ENCODE results near the gene ZKSCAN4.

The ZKSCAN4 gene

GRCh38 chr6:28206928-28207509 is 45.0 kb downstream of the ZKSCAN4 start:
- DNase-seq (ENCODE audit: extremely low spot score) = no peak
- ChIA-PET CTCF (no interaction called here), POLR2A (no interaction called here)
- TF ChIP-seq CTCF (IDR thresholded peaks at IDR 0.05; ENCODE audit: control extremely low read depth, extremely low read depth, low read depth, missing control alignments) = no peak

GRCh38 chr6:28206527-28206926 is 45.5 kb downstream of the ZKSCAN4 start:
- DNase-seq (ENCODE audit: extremely low spot score) = no peak
- ChIA-PET POLR2A (no interaction called here), CTCF (no interaction called here)
- TF ChIP-seq CTCF (IDR thresholded peaks at IDR 0.05; ENCODE audit: control extremely low read depth, extremely low read depth, low read depth, missing control alignments) = no peak

GRCh38 chr6:28205879-28206278 is 46.2 kb downstream of the ZKSCAN4 start:
- ChIA-PET CTCF (no interaction called here), POLR2A (no interaction called here)
- no peak for TF ChIP-seq CTCF (IDR thresholded peaks at IDR 0.05; ENCODE audit: control extremely low read depth, extremely low read depth, low read depth, missing control alignments)
- no peak for DNase-seq (ENCODE audit: extremely low spot score)

- no peak for TF ChIP-seq CTCF (IDR thresholded peaks at IDR 0.05; ENCODE audit: control extremely low read depth, extremely low read depth, low read depth, missing control alignments)
- ChIA-PET CTCF (no interaction called here), POLR2A (no interaction called here)
- DNase-seq (ENCODE audit: extremely low spot score) = no peak
Observed at GRCh38 chr6:28203201-28203600, 48.9 kb downstream of the ZKSCAN4 start.

- CTCF ChIA-PET = interaction anchor here (1.0 kb wide), 1 partner anchor 163 kb away, joined by 3 read pairs; no protein-coding TSS in a partner anchor
- POLR2A ChIA-PET = no interaction called here
- DNase-seq (ENCODE audit: extremely low spot score) = no peak
- TF ChIP-seq CTCF (IDR thresholded peaks at IDR 0.05; ENCODE audit: control extremely low read depth, extremely low read depth, low read depth, missing control alignments) = no peak
Observed at GRCh38 chr6:28200020-28200419, 52.0 kb downstream of the ZKSCAN4 start.
